Neural cell (in vitro differentiated cells): ENCODE data around the gene HOXB1.

Experiments used
- CTCF ChIP-seq: fragments of 450-650 bp; IDR thresholded peaks from 2 replicates; pipeline ENCODE4 v1.5.1; 2014; ENCODE audit warnings: antibody characterized with exemption, mild to moderate bottlenecking, moderate library complexity; ENCODE audit not compliant: poor library complexity, severe bottlenecking
- EP300 ChIP-seq: fragments of 450-650 bp; conservative IDR thresholded peaks from 2 replicates; pipeline ENCODE4 v1.6.1; 2014; ENCODE audit warnings: antibody characterized with exemption, mild to moderate bottlenecking, moderate library complexity; ENCODE audit not compliant: poor library complexity, severe bottlenecking
- EZH2 ChIP-seq: fragments of 200-600, 300-800 bp; shearing (Covaris generic), sonication (generic); IDR thresholded peaks from 2 replicates; pipeline ENCODE4 v1.6.1; 2014; ENCODE audit warnings: antibody characterized with exemption, low read length, borderline replicate concordance, mild to moderate bottlenecking; ENCODE audit not compliant: insufficient read depth, poor library complexity, severe bottlenecking
- MXI1 ChIP-seq: fragments of 450-650 bp; conservative IDR thresholded peaks from 2 replicates; pipeline ENCODE4 v1.6.1; 2014; ENCODE audit warnings: antibody characterized with exemption, mild to moderate bottlenecking; ENCODE audit not compliant: poor library complexity, severe bottlenecking
- POLR2AphosphoS5 ChIP-seq: IDR thresholded peaks from 2 replicates; pipeline ENCODE4 v1.6.1; 2012
- RAD21 ChIP-seq: fragments of 450-650 bp; conservative IDR thresholded peaks from 2 replicates; pipeline ENCODE4 v1.6.1; 2014; ENCODE audit warnings: antibody characterized with exemption, mild to moderate bottlenecking, moderate library complexity
- TAF1 ChIP-seq: IDR thresholded peaks from 2 replicates; pipeline ENCODE4 v1.6.1; 2012; ENCODE audit warnings: low read depth

GRCh38 chr17:48528153-48528935, 2.5 kb downstream of the HOXB1 start:
- TF ChIP-seq CTCF (no peak), RAD21 (no peak), TAF1 (no peak), MXI1 (no peak), EP300 (no peak), EZH2 (no peak), POLR2AphosphoS5 (no peak)
